ENCODE measurements around the gene CD300LF. TPM values are rescaled to one million over a fixed set of nuclear protein-coding genes. Genes with fewer than 3 reads are reported as not detected.

Gene CD300LF
- total RNA-seq, 1 experiment from 2014 or later: not detected

DNA sequence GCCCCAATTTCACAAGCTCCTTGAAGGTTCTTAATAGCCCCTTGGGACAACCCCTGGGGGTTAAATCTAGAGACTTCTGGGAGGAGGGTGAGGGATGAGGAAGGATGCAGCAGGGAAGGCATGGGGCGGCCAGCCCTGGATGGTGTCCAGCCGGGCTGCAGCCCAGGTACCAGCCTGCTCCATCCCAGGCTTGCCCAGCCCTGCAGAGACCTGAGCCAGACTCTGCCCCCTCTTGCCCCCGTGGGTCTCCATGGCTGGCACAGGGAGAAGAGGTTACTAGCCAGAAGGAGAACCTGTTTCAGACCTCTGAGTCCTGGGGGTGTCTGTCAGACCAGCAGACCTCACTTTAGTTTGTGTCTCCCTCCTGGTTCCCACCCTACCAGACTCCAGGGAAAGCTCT, 44.2 kb upstream of the CD300LF start:
- DNase-seq: no peak
- H2BK15ac ChIP-seq (ENCODE audit: low read depth, low read length): no peak overlapping the region
- H3K27ac ChIP-seq (ENCODE audit: insufficient read length, low read depth, low read length): no peak overlapping the region
- H3T11ph ChIP-seq (ENCODE audit: low read length): no peak overlapping the region
- no peak overlapping the region for H4K91ac ChIP-seq (ENCODE audit: insufficient read length, low read depth, low read length)
- no peak overlapping the region for H2BK12ac ChIP-seq (ENCODE audit: insufficient read length, low read depth, low read length)
- no peaks in the 10 kb centered on the region for H4K20me1 ChIP-seq (ENCODE audit: control insufficient read depth, insufficient read depth, insufficient read length)
- H3K27me3 ChIP-seq (ENCODE audit: insufficient read depth, low read length): no peaks in the 10 kb centered on the region
- no CpG with 5 or more reads among the region's 3 CpGs for WGBS (ENCODE audit: extremely low coverage, insufficient read length, low lambda C conversion rate)
- no peak overlapping the region for H4K8ac ChIP-seq (replicated peaks; ENCODE audit: insufficient read length, low read depth, low read length)
- no peak overlapping the region for H3K4ac ChIP-seq (ENCODE audit: low read depth, low read length)
- no peak overlapping the region for H3K18ac ChIP-seq (ENCODE audit: insufficient read length, low read depth, low read length)
- H2BK5ac ChIP-seq (ENCODE audit: insufficient read length, low read length): no peak overlapping the region
- no peak overlapping the region for H4K5ac ChIP-seq (ENCODE audit: insufficient read length, low read depth, low read length)
- H3K9me3 ChIP-seq (ENCODE audit: control insufficient read depth, low read depth, low read length): no peaks in the 10 kb centered on the region
- H2BK20ac ChIP-seq (ENCODE audit: low read depth, low read length, poor library complexity, severe bottlenecking): no peak overlapping the region
- H3K56ac ChIP-seq (ENCODE audit: insufficient read length, low read depth, low read length): no peak overlapping the region
- H2BK120ac ChIP-seq (ENCODE audit: low read depth, low read length, poor library complexity, severe bottlenecking): no peak overlapping the region
- peaks cover 6 to 13% (median 8%) of the 10 kb centered on the region in 3 experiments for H3K36me3 Mint-ChIP-seq (ENCODE audit: insufficient read depth in 1 of 3, low read depth in 3 of 3)
- peaks cover 2% of the 10 kb centered on the region; the same call in 1 of the 2 replicates for H3K79me2 ChIP-seq (ENCODE audit: insufficient read depth, low read length)
- H3K23me2 ChIP-seq (ENCODE audit: insufficient read length, low read depth, low read length, poor library complexity, severe bottlenecking): no peaks in the 10 kb centered on the region
- H3K14ac ChIP-seq (ENCODE audit: insufficient read depth, low read length): no peak overlapping the region
- no peaks in the 10 kb centered on the region for H3K9me3 Mint-ChIP-seq
- H2AK5ac ChIP-seq (ENCODE audit: insufficient read length, low read length): no peak overlapping the region
- H3K27me3 Mint-ChIP-seq (ENCODE audit: low read depth): no peaks in the 10 kb centered on the region
- no peak overlapping the region for H3K4me2 ChIP-seq (ENCODE audit: insufficient read depth, insufficient read length, low read length)
- peaks cover 11% of the 10 kb centered on the region; the same call in 1 of the 2 replicates for H3K4me1 ChIP-seq (ENCODE audit: insufficient read depth, low read length)
- H3K23ac ChIP-seq (ENCODE audit: insufficient read length, low read depth, low read length): no peak overlapping the region
- H2AFZ ChIP-seq (ENCODE audit: low read length): no peak overlapping the region
- no peak for TF ChIP-seq CTCF (conservative IDR thresholded peaks at IDR 0.05)
- H3K4me3 Mint-ChIP-seq: no peak overlapping the region
- H3K79me1 ChIP-seq (ENCODE audit: insufficient read depth, low read depth, low read length, poor library complexity, severe bottlenecking): peaks cover 11% of the 10 kb centered on the region
- H3K9ac ChIP-seq (ENCODE audit: extremely low read depth, insufficient read length, low read length): no peak overlapping the region
- no peak overlapping the region for H3K27ac Mint-ChIP-seq
- H3K4me1 Mint-ChIP-seq: peaks cover 52 to 71% of the 10 kb centered on the region in 2 experiments
